Thymus (tissue), 14 donors: ENCODE data around the gene AMELY. TPM values are rescaled to one million over a fixed set of nuclear protein-coding genes. Genes with fewer than 3 reads are reported as not detected.

Source experiments
- DNase-seq, 9 donors: peaks; one replicate each; pipeline ENCODE4 v3.0.0-alpha.2; 2013; ENCODE audit warnings: low spot score in 9 of 9, low read depth in 6 of 9, missing footprints in 1 of 9
- H3K27ac ChIP-seq, 2 donors: one replicate each; pipeline ENCODE4 v1.5.1; 2013; ENCODE audit warnings: control low read depth in 1 of 2, low read depth in 1 of 2, low read length in 1 of 2, mild to moderate bottlenecking in 1 of 2, moderate library complexity in 1 of 2
- H3K27me3 ChIP-seq, 2 donors: one replicate each; pipeline ENCODE4 v1.5.1; 2013; ENCODE audit warnings: low read length in 1 of 2; ENCODE audit not compliant: control insufficient read depth in 2 of 2, insufficient read depth in 1 of 2
- H3K36me3 ChIP-seq, 2 donors: one replicate each; pipeline ENCODE4 v1.5.1; 2013; ENCODE audit warnings: low read length in 1 of 2, mild to moderate bottlenecking in 1 of 2, moderate library complexity in 1 of 2; ENCODE audit not compliant: control insufficient read depth in 2 of 2, insufficient read depth in 2 of 2
- H3K4me1 ChIP-seq, 2 donors: one replicate each; pipeline ENCODE4 v1.5.1; 2013; ENCODE audit warnings: low read length in 2 of 2; ENCODE audit not compliant: control insufficient read depth in 2 of 2, insufficient read depth in 2 of 2
- H3K4me3 ChIP-seq, 2 donors: one replicate each; pipeline ENCODE4 v1.5.1; 2013; ENCODE audit warnings: low read length in 2 of 2, control low read depth in 1 of 2, mild to moderate bottlenecking in 1 of 2
- H3K9me3 ChIP-seq, 2 donors: one replicate each; pipeline ENCODE4 v1.5.1; 2013; ENCODE audit warnings: low read length in 1 of 2, mild to moderate bottlenecking in 1 of 2; ENCODE audit not compliant: control insufficient read depth in 2 of 2, insufficient read depth in 1 of 2
- WGBS: extraction: QIAGEN DNeasy Blood & Tissue Kit; methylation state at CpG from one replicate; pipeline ENCODE4 v1.1.7; 2013; 5-methylcytosine and 5-hydroxymethylcytosine counted together
- long read RNA-seq, 10 donors: transcript quantifications; one replicate each; lab custom pipeline, GENCODE V29; 2026
- polyA plus RNA-seq: library from polyadenylated mRNA; stranded (reverse); fragments of 200-250 nt; gene quantifications from one replicate; pipeline ENCODE4 v1.2.3, GENCODE V29; 2013
- total RNA-seq: library from RNA; stranded (reverse); fragments of 120-200 nt; gene quantifications from one replicate; pipeline ENCODE4 v1.2.4, GENCODE V29; 2013
- donor health status: healthy.

AMELY gene
- not detected for total RNA-seq
- 0.68 TPM for polyA plus RNA-seq
- long read RNA-seq, donor 1: 0 reads
- long read RNA-seq, donor 2: 0 reads
- long read RNA-seq, donor 3: 0 reads
- long read RNA-seq, donor 4: 0 reads
- long read RNA-seq, donor 5: 0 reads
- long read RNA-seq, donor 6: 0 reads
- long read RNA-seq, donor 7: 0 reads
- long read RNA-seq, donor 8: 0 reads
- long read RNA-seq, donor 9: 0 reads
- long read RNA-seq, donor 10: 0 reads

GRCh38 chrY:6911253-6911881 lies at the start of gene AMELY:
Gene AMELY (minus strand): TSS chrY:6911752. CDS start chrY:6872608, 39,144 bp downstream.
- no peak for DNase-seq
- Histone ChIP-seq H3K9me3 (no peaks in the 10 kb centered on the region), H3K4me1 (no peaks in the 10 kb centered on the region), H3K27ac (no peak within 1 kb of the TSS), H3K27me3 (peaks cover 0 to 10% of the 10 kb centered on the region in 2 donors), H3K36me3 (no peaks in the 10 kb centered on the region), H3K4me3 (no peak within 1 kb of the TSS)
- WGBS: 5% methylated on average over 52 of the region's 52 CpGs

- Histone ChIP-seq H3K4me3 (no peak overlapping the region), H3K27me3 (no peaks in the 10 kb centered on the region), H3K27ac (no peak overlapping the region), H3K9me3 (no peaks in the 10 kb centered on the region), H3K4me1 (no peaks in the 10 kb centered on the region), H3K36me3 (no peaks in the 10 kb centered on the region)
- no peak for DNase-seq
- 87% methylated on average over 4 of the region's 4 CpGs for whole genome bisulfite sequencing
These were observed 38.4 kb upstream of the AMELY start for GRCh38 chrY:6949947-6950346.

GRCh38 chrY:6948378-6948777 lies 36.8 kb upstream of the AMELY start:
- Histone ChIP-seq H3K36me3 (no peaks in the 10 kb centered on the region), H3K27ac (no peak overlapping the region), H3K4me3 (no peak overlapping the region), H3K9me3 (no peaks in the 10 kb centered on the region), H3K4me1 (no peaks in the 10 kb centered on the region), H3K27me3 (no peaks in the 10 kb centered on the region)
- no peak for DNase-seq
- 90% methylated on average over 13 of the region's 13 CpGs for WGBS

- Histone ChIP-seq H3K36me3 (no peaks in the 10 kb centered on the region), H3K4me1 (no peaks in the 10 kb centered on the region), H3K27ac (no peak overlapping the region), H3K9me3 (no peaks in the 10 kb centered on the region), H3K4me3 (no peak overlapping the region), H3K27me3 (no peaks in the 10 kb centered on the region)
- no peak for DNase-seq
These were observed 36.1 kb upstream of the AMELY start for GRCh38 chrY:6947695-6948094.

- Histone ChIP-seq H3K36me3 (no peaks in the 10 kb centered on the region), H3K4me1 (no peaks in the 10 kb centered on the region), H3K27ac (no peak overlapping the region), H3K9me3 (no peaks in the 10 kb centered on the region), H3K4me3 (no peak overlapping the region), H3K27me3 (no peaks in the 10 kb centered on the region)
- DNase-seq: no peak
- 83% methylated on average over 2 of the region's 2 CpGs for WGBS
These were observed 23.9 kb upstream of the AMELY start for GRCh38 chrY:6935497-6935896.

- no peak overlapping the region for H3K27ac ChIP-seq
- no peak overlapping the region for H3K4me3 ChIP-seq
- H3K9me3 ChIP-seq: no peaks in the 10 kb centered on the region
- H3K4me1 ChIP-seq: no peaks in the 10 kb centered on the region
- WGBS: 95% methylated on average over 4 of the region's 4 CpGs
- no peak for DNase-seq
- no peaks in the 10 kb centered on the region for H3K27me3 ChIP-seq
- H3K36me3 ChIP-seq: no peaks in the 10 kb centered on the region
These were observed 20.3 kb upstream of the AMELY start for GRCh38 chrY:6931779-6932396.

GRCh38 chrY:6929237-6929636 lies 17.7 kb upstream of the AMELY start:
- WGBS: 81% methylated on average over 1 of the region's 1 CpG

GRCh38 chrY:6928265-6928664 lies 16.7 kb upstream of the AMELY start:
- WGBS: 79% methylated on average over 4 of the region's 4 CpGs
- Histone ChIP-seq H3K36me3 (no peaks in the 10 kb centered on the region), H3K4me3 (no peak overlapping the region), H3K4me1 (no peaks in the 10 kb centered on the region), H3K27ac (no peak overlapping the region), H3K27me3 (no peaks in the 10 kb centered on the region), H3K9me3 (no peaks in the 10 kb centered on the region)
- DNase-seq: no peak

More at GRCh38 chrY:6929237-6929636, 17.7 kb upstream of the AMELY start:
- no peak overlapping the region for H3K27ac ChIP-seq
- no peaks in the 10 kb centered on the region for H3K36me3 ChIP-seq
- no peaks in the 10 kb centered on the region for H3K4me1 ChIP-seq
- no peak overlapping the region for H3K4me3 ChIP-seq
- H3K27me3 ChIP-seq: no peaks in the 10 kb centered on the region
- no peaks in the 10 kb centered on the region for H3K9me3 ChIP-seq
- DNase-seq: no peak

- H3K4me3 ChIP-seq: no peak overlapping the region
- H3K27ac ChIP-seq: no peak overlapping the region
- no peaks in the 10 kb centered on the region for H3K4me1 ChIP-seq
- no peaks in the 10 kb centered on the region for H3K36me3 ChIP-seq
- H3K27me3 ChIP-seq: no peaks in the 10 kb centered on the region
- 74% methylated on average over 2 of the region's 2 CpGs for WGBS
- H3K9me3 ChIP-seq: no peaks in the 10 kb centered on the region
- no peak for DNase-seq
These were observed 9.5 kb upstream of the AMELY start for GRCh38 chrY:6921061-6921460.
